OCI-M2 (cell line): ENCODE data around the gene SESTD1.
"Not testable (repeated sequence)": the region's sequence is repeated elsewhere in the genome, so short reads cannot be mapped to it uniquely, and the experiment has no call there.

Experiments used
- DNase-seq: peaks from one replicate; lab custom pipeline; 2025; ENCODE audit not compliant: unreplicated experiment; lab: John Stamatoyannopoulos, UW

The SESTD1 gene

DNA sequence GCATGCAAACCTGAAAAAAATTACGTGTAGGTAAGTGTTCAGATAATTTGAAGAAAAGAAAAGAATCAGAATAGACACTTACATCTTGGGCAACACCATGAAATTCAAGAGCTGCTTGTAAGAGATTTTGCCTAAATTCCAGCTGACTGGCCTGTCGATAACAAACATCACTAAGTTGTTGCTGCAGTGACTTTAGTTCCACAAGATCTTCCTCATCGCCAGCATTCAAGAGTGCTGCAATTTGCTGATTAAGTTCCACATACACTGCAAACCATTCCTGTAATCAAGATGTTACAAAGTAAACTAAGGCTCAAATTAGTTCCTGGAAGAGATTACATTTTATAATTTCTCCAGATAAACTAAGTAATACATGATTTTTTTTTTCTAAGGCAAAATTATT, 140.3 kb downstream of the SESTD1 start:
- no peak for DNase-seq

DNA sequence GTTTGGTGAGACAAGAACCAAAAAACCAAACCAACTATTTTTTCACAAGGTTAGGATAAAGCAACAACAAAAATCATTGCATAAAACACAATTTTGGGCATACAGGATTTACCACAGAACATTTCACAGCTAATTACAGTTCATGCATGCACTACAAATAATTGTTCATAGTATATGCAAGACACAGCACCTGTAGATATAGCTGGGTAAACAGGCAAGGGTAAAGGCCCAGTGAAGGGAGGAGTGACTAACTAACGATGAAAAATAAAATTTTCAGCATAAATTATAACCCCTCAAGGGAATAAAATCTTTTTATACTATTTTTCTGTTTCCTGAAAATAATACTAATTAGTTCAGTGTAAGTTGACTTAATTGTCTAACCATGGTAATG, 141.4 kb downstream of the SESTD1 start:
- no peak for DNase-seq

DNA sequence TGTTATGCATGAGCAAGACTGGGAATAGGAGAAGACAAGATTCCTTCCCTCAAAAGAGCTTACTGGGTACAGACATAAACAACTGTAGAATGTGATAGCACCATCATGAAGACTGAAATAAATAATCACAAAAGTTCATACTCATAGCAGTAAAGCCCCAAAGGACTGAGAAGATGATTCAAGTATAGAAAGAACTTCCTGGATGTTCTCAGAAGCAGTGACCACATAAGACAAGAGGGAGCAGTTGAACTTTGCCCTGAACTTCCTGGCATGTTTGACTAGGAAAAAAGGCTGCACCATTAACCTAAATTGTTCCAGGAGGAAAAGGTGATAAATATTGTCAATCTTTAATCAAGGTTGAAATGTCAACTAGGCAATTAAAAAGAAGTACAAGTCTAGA, 156.9 kb downstream of the SESTD1 start:
- DNase-seq: no peak

DNA sequence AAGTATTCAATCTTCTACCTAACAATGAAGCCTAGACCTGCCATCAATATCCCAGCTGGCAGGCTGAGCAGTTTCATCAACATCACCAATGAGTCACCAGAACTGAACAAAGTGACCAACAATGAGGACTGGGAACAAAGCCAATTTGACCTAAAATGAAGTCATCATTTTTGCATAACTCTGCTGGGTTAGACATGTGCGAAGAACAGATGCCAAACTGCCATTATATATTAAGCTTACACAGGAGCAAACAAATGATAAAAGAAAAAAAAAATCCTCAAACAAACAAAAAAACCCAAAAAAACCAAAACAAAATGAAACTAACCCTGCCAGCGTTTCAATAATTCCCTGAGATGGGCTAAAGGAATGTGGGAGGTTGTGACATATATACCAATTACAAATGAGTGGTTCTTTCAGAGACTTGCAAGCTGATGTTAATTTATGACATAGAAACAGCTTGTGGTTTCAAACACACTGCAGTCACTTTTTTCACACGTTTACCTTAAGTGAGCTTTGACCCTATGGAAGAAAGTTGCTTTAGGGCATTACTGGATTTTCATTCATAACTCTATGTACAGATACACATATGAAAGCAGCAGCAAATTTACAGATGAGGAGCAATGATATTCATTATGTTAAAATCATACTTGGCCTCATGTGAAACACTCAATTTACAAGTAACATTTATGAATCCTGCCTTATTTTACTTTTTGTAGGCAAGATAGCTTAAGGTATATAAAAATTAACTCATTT, 157.8 kb downstream of the SESTD1 start:
- DNase-seq: no peak

DNA sequence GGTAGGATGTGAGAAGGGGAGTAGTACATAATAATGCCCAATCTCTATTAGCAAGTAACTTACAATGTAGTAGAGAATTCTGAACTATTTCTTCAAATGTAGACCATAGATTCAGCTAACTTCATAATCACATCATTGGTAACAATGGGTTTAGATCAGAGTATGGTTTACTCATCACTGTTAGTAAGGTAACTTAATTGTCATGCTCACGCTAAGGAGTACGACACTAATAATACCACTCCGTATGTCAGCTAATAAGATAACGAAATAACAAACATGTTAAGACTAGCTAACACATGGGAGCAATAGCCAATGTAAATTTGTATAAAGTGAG, 158.3 kb downstream of the SESTD1 start:
- no peak for DNase-seq

DNA sequence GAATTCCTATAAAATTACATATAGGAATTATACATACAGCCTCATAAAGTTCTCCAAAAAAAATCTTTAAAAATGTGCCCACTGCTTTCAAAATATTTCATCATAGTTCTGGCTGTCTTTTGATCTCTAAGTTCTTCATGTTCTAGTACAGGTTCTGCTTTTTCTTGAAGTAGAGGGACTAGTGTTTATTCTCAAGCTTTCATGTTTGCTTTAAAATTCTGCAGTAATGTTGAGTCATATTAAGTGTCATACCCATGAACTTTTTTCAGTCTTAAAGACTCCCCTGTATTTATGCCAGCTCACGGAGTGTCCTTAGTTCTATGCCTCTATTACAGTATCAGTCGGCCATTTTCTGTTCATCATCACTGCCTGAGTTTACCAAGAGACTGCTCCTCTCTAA, 159.9 kb downstream of the SESTD1 start:
- no peak for DNase-seq

DNA sequence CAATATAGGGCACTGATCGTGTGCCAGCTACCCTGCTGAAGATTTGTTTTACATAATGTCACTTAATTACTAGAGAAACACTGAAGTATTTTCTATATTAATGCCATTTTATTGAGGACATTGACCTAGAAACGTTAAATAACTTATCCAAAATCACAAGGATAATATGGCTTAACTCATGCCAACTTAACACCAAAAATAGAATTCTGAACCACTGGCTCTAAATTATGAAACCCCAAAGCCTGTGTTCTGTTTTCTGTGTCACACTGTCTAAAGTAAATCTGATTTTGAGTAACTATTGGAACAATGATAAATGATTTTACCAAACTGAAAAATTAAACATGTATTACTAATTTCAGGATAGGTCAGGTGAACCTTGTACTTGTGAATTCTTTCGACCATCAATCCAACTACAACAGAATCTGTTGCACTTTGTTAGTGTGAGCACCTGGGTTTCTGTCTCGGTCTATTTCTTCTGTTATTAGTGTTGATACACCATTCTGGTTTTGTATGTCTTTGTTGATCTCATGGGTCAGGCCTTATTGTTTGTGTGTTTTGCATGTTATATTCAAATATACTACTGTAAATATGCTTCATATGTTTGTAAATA, 166.4 kb downstream of the SESTD1 start:
- DNase-seq: no peak

DNA sequence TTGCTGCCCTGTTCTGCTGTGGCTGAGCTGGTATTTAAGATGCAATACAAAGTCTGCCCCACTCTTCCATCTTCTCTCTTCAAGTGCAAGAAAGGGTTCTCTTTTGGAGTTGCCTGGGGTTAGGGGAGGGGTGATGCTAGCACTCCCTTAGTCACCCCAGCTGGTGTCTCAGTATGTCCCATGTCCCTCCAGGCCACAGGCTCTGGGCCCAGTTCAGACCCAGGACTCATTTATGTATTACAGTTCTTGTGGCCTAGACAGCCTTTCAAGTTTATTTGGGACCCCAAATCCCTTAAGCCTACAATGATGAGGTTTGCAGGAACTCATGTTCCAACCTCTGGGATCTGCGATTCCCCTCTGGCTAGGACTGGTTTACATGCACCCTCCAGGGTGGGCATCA, 167.5 kb downstream of the SESTD1 start:
- no peak for DNase-seq

DNA sequence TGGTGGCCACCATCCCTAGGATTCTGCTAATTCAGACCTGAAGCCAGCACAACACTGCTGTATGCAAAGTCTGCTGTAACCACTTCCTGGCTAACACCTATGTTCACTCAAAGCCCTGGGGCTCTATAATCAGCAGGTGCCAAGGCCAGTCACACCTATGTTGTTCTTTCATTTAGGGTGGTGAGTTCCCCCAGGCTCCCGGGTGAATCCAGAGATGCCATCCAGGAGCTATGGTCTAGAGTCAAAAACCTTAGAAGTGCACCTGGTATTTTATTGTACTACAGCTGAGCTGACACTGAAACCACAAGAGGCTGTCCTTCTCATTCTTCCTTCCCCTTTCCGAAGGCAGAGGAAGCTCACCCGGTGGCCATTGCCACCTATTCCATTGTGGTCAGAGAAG, 168.5 kb downstream of the SESTD1 start:
- DNase-seq: no peak

DNA sequence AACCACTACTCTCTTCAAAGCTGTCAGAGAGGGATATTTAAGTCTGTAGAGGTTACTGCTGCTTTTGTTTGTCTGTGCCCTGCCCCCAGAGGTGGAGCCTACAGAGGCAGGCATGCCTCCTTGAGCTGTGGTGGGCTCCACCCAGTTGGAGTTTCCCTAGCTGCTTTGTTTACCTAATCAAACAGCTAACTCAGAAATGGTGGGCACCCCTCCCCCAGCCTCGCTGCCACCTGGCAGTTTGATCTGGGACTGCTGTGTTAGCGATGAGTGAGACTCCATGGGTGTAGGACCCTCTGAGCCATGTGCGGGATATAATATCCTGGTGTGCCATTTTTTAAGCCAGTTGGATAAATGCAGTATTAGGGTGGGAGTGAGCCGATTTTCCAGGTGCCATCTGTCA, 171.7 kb downstream of the SESTD1 start:
- not testable (repeated sequence) for DNase-seq

DNA sequence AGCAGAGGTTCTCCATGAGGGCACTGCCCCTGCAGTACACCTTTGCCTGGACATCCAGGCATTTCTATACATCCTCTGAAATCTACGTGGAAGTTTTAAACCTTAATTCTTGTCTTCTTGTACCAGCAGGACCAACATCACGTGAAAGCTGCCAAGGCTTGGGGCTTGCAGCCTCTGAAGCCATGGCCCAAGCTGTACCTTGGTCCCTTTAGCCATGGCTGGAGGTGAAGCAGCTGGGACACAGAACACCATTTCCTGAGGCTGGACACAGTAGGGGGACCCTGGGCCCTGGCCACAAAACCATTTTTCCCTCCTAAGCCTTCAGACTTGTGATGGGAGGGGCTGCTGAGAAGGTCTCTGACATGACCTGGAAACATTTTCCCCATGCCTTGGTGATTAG, 181.9 kb downstream of the SESTD1 start:
- DNase-seq: no peak

DNA sequence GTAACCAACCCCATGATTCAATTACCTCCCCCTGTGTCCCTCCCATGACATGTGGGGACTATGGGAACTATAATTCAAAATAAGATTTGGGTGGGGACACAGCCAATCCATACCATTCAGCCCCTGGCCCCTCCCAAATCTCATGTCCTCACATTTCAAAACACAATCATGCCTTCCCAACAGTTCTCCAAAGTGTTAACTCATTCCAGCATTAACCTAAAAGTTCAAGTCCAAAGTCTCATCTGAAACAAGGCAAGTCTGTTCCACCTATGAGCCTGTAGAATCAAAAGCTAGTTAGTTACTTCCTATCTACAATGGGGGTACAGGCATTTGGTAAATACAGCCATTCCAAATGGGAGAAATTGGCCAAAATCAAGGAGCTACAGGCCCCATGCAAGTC, 182.7 kb downstream of the SESTD1 start:
- no peak for DNase-seq

DNA sequence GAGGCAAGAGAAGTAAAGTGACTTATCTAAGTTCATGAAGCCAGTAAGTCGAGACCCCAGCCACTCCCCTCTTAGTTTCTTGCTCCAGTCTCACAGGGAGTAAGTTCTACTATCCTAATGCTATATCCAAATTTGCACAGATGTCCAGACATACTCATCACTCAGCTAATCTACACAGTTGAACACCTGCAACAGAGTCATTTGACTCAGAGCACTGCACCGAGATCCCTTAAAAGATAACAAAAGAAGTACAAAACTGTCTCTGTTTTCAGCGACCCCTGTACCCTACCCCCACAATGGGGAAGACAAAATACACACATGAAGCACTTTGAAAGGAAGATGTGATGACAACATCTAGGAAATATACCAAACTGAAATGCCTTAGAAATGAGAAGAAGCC, 192.1 kb downstream of the SESTD1 start:
- DNase-seq: no peak

DNA sequence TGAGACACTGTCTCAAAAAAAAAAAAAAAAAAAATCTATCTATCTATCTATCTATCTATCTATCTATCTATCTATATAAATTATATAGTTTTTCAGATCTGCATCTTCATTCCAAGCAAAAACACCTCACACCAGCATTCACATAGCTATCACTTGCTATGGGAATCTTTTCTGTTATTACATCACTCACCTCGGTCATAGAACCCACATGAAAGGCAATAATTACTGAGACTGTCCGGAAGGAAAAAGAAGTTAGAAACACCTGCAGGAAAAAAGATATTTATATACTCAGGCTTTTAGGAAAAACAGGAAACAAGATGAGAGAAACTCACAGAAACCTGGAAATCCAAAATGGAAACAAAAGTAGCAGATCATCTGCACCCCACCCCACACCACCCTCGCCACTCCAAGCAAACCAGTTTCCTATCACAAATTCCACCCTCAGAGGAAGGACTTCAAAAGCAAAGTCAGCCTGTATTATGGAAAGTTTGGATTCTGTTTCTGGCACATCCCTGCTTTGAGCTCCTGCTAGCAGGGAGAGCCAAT, 192.7 kb downstream of the SESTD1 start:
- no peak for DNase-seq

DNA sequence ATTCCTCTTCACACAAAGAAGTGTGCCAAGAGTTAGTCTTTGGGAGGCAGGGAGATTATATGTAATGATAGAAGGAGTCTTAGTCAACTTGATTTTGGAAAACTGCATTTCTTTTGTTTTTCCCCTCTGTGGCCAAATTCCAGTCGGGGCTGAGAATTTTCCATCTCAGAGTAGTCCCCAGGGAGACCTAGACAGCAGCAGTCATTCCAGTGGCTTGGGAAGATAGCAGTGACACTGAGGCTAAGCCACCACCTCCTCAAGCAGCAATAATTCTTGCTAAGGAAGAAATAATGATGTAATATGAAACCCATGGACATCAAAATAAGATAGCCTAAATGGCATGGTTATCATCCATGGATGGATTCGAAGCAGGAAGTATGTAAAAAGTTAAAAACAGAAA, 193.7 kb downstream of the SESTD1 start:
- DNase-seq: no peak

DNA sequence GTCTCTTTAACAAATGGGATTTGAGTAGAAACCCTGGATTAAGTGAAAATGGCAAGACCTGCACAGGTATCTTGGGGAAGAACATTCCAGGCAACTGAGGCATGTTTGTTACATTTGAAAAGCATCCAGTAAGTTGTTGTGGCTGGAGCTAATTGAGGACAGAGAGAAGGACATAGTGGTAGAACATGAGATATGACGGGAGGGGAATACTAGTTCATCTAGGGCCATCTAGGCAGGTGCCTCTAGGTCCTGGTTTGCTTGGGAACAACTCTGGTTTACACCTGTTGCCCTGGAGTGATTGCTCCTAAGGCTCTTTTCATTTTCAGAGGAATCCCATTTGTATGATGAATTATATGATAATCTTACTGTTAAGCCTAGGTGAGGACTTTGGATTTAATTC, 194.9 kb downstream of the SESTD1 start:
- DNase-seq: no peak

DNA sequence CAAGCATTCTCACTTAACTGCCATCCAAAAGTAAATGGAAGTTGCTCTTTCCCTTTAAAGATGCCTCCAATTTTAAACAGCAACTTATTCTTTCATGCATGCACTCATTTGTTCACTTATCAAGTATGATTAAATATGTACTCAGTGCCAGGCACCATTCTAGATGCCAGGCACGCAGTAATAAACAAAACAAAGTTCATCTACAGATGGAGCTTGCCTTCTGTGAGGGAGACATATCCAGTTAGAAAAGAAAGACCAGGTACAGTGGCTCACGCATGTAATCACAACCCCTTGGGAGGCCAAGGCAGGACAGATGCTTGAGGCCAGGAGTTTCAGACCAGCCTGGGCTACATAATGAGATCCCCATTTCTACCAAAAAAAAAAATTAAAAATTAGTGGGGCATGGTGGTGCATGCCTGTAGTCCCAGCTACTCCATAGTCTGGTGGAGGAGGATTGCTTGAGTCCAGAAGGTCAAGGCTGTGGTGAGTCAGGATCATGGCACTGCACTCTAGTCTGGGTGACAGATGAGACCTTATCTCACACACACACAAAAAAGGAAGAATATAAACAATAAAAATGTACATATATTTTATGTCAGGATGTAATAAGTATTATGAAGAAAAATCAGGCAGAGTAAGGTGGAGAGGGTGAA, 195.5 kb downstream of the SESTD1 start:
- DNase-seq: no peak

DNA sequence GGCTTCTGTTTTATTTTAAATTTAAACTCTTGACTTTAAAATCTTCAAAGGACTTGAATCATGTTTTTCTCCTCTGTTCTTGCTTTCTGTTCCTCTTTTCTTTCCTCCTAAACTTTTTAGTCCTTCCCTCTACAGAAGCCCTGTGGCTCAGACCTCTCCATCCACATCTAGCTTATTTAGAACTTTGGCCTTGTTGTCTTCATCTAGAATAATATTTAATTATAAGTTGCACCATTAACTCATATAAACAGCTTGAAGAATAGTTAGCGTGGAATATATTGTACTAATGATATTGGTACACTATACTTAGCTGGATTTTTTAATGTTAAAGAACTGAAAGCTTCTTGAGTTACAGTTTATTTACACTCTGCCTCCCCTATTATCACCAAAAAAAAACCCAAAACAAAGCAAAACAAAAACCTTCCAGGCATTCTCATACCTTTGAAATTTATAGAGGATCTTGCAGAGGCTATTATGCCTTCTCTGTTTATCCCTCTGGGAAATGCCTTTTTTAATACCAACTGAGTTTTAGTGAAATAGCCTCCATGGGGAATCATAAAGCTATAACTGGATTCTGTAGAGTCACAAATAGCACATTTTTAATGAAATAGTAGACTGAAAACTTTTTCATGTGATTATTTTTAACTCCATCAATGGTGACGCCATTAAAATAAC, 205.5 kb downstream of the SESTD1 start:
- DNase-seq: no peak

DNA sequence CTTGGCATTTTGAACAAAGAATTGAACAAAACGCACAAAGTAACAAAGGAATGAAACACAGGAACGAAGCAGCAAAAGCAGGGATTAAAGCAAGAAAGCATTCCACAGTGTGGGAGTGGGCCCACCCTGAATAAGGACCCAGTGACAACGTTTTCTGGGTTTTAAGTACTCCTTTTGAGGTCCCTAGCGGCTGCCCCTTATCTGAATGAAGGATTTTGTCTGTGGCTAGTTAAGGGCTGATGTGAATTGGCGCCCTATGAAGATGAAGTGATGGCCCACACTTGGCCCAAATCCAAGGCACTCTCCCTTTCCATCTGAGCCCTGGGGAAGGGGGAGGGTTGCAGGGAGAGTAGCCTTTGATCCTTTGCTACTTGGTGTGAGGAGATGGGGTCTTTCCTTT, 206.9 kb downstream of the SESTD1 start:
- no peak for DNase-seq

DNA sequence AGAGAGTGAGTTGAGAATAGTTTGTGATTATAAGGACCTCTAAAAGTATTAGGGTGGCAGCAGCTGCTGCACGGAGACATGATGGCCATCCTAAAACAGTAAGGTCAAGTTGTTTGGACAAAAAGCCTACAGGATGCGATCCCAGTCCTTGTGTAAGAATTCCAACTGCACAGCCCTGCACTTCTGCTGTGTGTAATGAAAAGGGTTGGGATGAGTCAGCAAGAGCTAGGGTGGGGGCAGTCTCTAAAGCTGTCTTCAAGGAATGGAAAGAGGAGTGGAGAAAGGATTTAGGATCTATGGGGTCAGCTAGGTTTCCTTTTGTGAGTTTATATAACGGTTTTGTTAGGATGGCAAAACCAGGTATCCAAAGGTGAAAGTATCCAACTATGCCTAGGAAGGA, 211.1 kb downstream of the SESTD1 start:
- not testable (repeated sequence) for DNase-seq
